GM12864 (cell line): Measurements from ENCODE around the gene HDC.

Experiments used
- DNase-seq: peaks from one replicate; pipeline ENCODE4 v3.0.0-alpha.2; 2011; ENCODE audit warnings: low read depth
- H3K4me3 ChIP-seq: 2 replicates; pipeline ENCODE4 v1.5.1; 2011; ENCODE audit warnings: mild to moderate bottlenecking, low read depth, low read length, control low read depth
- TF ChIP-seq, protein P1 (sequence below): IDR thresholded peaks from 2 replicates; pipeline ENCODE4 v1.5.1; 2011; ENCODE audit warnings: low read depth, mild to moderate bottlenecking, moderate library complexity, low read length, control low read depth, inconsistent platforms; ENCODE audit errors: missing control alignments

Gene HDC

GRCh38 chr15:50275908-50276307 is 10.4 kb upstream of the HDC start:
- TF ChIP-seq, protein P1, sequence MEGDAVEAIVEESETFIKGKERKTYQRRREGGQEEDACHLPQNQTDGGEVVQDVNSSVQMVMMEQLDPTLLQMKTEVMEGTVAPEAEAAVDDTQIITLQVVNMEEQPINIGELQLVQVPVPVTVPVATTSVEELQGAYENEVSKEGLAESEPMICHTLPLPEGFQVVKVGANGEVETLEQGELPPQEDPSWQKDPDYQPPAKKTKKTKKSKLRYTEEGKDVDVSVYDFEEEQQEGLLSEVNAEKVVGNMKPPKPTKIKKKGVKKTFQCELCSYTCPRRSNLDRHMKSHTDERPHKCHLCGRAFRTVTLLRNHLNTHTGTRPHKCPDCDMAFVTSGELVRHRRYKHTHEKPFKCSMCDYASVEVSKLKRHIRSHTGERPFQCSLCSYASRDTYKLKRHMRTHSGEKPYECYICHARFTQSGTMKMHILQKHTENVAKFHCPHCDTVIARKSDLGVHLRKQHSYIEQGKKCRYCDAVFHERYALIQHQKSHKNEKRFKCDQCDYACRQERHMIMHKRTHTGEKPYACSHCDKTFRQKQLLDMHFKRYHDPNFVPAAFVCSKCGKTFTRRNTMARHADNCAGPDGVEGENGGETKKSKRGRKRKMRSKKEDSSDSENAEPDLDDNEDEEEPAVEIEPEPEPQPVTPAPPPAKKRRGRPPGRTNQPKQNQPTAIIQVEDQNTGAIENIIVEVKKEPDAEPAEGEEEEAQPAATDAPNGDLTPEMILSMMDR: no peak
- DNase-seq: no peak

GRCh38 chr15:50275091-50275490 is 9.6 kb upstream of the HDC start:
- no peak for DNase-seq
- TF ChIP-seq, protein P1: no peak
- no peak overlapping the region for H3K4me3 ChIP-seq

More at GRCh38 chr15:50275908-50276307, 10.4 kb upstream of the HDC start:
- no peak overlapping the region for H3K4me3 ChIP-seq

DNA sequence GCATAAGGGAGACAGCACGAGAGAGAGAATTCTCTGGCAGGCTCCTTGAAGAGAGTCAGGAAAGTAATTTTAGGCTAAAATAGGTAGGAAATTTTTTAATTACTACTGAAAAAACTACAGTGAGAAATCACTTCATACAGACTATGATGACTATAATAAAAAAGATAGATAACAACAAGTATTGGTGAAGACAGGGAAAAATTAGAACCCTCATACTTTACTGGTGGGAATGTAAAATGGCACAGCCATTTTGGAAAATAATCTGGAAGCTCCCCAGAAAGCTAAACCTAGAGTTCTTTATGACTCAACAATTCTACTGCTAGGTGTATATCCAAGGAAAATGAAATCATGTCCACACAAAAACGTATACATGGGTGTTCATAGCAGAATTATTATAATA is 2.1 kb upstream of the HDC start:
- DNase-seq: no peak
- TF ChIP-seq, protein P1: no peak
- no peak overlapping the region for H3K4me3 ChIP-seq

- H3K4me3 ChIP-seq: no peak overlapping the region
- DNase-seq: no peak
- TF ChIP-seq, protein P1: no peak
Observed at GRCh38 chr15:50262533-50262932, 3.0 kb downstream of the HDC start.

- no peak for DNase-seq
- TF ChIP-seq, protein P1: peak; percentile 31
- no peak overlapping the region for H3K4me3 ChIP-seq
Observed at GRCh38 chr15:50261981-50262380, 3.5 kb downstream of the HDC start.

- no peak for DNase-seq
Observed at GRCh38 chr15:50260969-50261496, 4.5 kb downstream of the HDC start.

DNA sequence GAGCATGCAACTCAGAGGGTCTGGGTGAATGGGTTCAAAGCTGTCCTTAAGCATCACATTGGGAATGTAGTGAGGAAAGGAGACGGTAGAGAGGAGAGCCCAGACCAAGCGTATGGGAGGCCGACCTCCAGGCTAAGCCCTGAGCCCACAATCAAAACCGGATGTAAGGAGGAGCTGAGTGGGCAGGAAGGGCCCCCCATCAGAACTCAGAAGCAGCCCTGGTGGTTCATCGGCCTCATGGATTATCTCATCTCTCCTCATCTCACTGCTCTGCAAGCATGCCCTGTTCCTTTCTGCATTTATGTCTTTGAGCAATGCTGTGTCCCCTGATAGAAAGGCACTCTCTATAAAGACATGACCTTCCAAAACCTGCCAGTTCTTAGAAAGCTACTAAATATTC is 6.2 kb downstream of the HDC start:
- no peak for DNase-seq
- no peak overlapping the region for H3K4me3 ChIP-seq
- TF ChIP-seq, protein P1: no peak

More at GRCh38 chr15:50260969-50261496, 4.5 kb downstream of the HDC start:
- no peak overlapping the region for H3K4me3 ChIP-seq
- TF ChIP-seq, protein P1: no peak
